ENCODE data around the gene IVNS1ABP.
A peak's percentile ranks its signal among the peaks of the same experiment; 100 is the strongest.
"Not testable (repeated sequence)": the region's sequence is repeated elsewhere in the genome, so short reads cannot be mapped to it uniquely, and the experiment has no call there.

Gene IVNS1ABP
- 273 to 362 reads per million in 2 donors for total RNA-seq

DNA sequence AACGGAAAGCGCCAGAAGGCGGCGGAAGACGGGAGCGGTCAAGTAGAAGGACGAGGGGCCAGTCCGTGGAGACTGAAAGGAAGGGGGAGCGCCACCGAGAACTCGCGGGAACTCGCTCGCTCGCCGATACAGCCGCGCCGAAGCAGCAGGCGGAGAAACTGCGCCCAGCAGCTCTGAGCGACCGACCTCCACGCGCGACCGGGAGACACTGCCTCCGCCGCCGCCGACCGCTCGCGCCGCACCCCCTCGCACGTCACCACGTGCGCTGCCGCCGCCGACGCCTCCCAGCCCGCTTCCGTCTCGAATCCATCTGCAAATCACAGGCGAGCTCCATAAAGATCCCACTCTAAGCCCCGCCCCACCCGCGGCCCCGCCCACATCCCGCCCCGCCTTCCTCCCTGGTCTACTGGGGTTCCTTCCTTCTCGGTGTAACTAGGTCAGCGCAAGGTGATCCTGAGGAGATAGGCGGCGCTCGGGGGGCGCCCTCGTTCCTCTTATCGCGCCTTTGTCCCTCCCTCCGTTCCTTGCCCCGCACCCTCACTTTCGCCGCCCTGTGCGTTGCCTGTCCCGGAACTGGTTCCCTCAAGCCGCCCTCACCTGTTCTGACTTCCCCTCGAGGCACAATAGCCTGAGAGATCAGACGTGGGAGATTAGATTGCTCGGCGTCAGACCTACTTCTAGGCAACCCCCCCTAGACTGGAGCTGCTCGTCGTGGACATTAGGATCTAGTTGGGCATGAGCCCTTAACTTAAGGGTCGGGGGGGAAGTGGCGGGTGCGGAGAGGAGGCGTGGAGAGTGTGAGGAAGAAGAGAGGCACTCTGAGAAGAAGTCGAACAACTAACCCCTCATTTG, at the start of gene IVNS1ABP:
Gene IVNS1ABP, minus strand, starts transcription at position 210 of the 852 bp plus-strand sequence. CDS start 7,750 bp downstream, outside the sequence.
- peak; percentile 96 for DNase-seq

GRCh38 chr1:185365951-185366350, 48.9 kb upstream of the IVNS1ABP start:
- DNase-seq = no peak

GRCh38 chr1:185364528-185364927, 47.5 kb upstream of the IVNS1ABP start:
- DNase-seq = not testable (repeated sequence)

DNA sequence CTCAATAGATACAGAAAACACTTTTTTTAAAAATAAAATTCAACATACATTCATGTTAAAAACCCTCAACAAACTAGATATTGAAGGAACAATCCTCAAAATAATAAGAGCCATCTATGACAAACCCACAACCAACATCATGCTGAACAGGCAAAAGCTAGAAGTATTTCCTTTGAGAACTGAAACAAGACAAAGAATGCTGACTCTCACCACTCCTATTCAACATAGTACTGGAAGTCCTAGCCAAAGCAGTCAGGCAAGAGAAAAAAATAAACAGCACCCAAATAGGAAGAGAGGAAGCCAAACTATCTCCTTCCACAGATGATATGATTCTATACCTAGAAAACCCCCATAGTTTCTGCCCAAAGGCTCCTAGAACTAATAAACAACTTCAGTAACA, 46.2 kb upstream of the IVNS1ABP start:
- no peak for DNase-seq

- no peak for DNase-seq
Observed at GRCh38 chr1:185360714-185361113, 43.7 kb upstream of the IVNS1ABP start.

DNA sequence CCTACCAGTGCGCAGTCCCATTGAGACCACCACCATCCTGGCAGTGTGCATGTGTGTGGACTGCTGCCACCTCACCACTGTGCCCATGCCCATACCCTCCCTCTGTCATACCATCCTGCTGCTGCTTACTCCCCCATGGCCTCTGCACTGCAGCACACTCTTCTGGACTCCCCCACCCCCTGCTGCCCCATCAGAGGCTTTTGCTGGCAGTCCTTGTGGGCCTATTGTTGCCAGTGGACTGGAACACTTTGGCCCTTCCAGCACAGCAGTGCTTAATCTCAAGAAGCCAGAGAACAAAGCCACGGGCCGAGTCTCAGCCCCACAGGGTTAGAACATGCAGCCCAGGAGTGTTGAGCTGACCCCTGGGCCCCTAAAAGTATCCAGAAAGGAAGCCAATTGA, 41.9 kb upstream of the IVNS1ABP start:
- DNase-seq = no peak

DNA sequence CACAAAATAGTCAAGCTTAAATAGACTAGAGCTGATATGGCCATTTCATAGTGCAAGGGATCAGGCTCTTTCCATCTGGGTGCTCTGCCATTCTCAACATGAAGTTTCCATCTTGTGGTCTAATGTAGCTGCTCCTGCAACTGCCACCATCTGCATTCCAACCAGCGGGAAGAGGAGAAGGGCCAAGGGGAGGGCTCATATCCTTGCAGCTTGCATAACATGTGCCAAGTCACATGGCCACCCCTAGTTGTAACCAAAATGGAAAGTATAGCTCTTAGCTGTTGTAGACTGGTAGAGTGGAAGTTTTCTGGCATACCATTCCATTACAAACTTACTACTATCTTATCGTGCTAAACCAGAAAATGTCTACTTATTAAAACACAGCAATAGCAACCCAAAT, 38.9 kb upstream of the IVNS1ABP start:
- no peak for DNase-seq

DNA sequence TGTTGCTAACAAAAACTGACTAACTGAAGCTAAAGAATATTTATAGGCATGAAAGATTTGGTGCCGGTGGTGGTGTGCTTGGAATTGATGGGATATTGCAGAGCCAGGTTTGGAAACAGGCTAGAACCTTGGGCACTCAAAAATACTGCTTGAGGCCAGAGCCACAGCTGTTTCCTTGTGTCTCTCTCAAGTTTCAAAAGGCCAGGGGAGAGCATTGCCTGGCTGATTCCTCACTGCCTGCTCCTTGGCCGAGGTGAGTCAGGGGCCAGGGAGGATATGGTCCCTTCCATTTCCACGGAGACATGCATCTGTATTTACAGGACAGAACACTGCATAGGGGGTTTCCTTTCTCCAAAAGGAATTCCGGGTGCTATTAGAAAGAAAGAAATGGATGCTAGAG, 36.1 kb upstream of the IVNS1ABP start:
- no peak for DNase-seq

GRCh38 chr1:185351734-185352466, 34.9 kb upstream of the IVNS1ABP start:
- DNase-seq = no peak

- no peak for DNase-seq
Observed at GRCh38 chr1:185350027-185350442, 33.0 kb upstream of the IVNS1ABP start.

- no peak for DNase-seq
Observed at GRCh38 chr1:185349556-185349955, 32.5 kb upstream of the IVNS1ABP start.

DNA sequence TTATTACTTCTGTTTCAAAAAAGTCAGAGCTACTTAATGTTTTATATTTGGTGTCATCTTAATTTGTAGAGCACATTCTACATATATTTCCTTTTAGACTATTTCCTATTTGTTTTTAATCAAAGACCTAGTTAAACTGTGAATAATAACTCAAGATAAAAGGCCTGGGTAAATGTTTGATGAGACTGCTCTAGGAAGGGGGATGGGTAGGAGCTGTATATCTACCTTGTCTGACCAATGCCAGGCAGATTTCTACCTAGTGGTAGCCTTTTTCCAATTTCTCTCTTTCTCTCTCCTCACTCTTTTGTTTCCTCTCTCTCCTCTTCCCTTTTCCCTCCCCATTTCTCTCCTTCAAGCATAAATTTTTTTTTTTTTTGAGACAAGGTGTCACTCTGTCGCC, 31.9 kb upstream of the IVNS1ABP start:
- no peak for DNase-seq

DNA sequence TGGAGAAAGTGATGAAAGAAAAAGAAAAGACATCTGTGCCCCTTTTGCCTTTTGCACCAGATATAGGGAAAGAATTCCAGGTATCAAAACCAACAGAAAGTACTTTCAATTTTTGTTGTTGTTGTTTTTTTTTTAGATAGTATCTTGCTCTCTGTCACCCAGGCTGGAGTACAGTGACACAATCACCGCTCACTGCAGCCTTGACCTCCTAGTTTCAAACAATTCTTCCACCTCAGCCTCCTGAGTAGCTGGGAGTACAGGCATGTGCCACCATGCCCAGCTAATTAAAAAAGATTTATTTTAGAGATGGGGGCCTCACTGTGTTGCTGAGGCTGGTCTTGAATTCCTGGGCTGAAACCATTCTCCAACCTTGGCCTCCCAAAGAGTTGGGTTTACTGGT, 31.3 kb upstream of the IVNS1ABP start:
- DNase-seq = no peak

DNA sequence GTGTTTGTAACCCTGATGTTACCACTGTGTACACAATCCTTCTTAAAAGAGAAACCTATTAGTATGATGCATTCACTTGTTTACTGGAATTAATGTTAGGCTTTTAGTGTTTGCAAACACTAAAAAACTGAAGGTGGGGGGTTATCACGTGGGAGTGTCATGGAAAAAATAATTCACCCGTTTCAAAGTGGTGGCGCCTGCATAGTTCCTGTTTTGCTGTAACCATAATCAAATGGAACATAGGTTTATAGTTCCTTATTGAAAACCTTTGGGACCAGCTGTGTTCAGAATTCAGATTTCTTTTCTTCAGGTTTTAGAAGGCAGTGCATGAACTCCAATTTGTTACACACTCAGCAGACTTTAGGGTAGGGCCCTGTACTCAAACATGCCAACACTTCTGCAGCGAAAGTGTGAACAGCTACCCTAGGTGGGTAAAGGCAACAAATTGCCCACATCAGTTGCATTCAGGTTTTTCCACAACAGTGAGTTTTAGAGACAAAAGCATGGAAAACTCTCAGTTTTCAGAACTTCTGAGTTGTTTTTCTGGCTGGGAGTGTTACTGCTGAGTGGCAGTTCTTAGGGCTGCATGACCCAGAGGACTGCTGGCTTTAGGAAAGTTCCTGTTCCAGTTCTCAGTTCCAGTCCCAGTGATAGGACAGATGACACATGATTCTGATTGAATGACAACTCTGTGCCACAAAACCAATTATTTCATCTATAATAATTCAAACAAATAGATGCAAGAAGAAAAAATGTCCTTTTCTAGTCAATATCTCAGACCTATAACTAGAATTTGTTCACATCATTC, 29.1 kb upstream of the IVNS1ABP start:
- DNase-seq = no peak

- no peak for DNase-seq
Observed at GRCh38 chr1:185343306-185343705, 26.3 kb upstream of the IVNS1ABP start.

DNA sequence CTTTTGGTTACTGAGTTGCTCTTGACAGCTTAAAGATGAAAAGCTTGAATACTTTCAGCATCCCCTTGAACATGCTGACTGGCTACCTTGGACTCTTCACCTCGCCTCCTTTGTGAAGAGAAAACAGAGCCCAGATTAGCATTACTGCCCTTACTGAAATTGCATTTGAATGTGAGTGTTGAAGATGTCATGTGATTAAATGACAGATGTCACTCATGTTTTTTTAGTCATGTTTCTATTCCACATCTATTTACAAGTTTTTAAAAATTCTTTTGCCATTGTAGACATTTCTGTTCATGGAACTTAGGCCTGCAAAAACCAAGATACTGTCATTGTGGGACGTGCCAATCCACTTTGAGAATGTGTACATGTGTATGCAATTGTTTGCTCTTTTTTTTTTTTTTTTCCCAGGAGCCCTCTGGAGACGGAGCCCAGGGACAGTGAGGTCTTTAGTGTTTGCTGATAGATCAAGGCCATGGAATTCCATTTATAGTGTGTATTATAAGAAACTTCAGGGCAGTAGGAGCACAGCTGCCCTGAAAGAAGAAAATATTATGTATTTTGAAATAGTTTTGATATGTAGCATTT, 25.7 kb upstream of the IVNS1ABP start:
- no peak for DNase-seq

DNA sequence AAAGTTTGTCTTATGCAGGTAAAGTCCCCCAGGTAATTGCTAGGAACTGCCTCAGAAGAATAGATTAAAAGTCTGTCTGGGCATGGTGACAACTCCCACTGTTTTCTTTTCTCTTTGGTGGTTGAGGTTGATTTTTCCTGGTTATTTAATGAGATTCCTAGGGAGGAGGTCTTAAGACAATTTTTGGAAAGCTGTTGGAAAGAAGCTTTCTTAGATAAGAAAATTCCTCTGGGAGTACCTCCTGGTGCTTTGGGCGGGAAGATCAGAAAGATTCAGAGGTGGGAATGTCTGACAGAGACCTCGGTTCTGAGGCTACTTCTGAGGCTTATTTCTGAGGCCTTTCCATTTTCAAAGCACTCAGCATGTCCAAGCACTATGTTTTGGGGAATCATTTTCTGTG, 25.0 kb upstream of the IVNS1ABP start:
- no peak for DNase-seq

- DNase-seq = no peak
Observed at GRCh38 chr1:185341196-185341781, 24.2 kb upstream of the IVNS1ABP start.

DNA sequence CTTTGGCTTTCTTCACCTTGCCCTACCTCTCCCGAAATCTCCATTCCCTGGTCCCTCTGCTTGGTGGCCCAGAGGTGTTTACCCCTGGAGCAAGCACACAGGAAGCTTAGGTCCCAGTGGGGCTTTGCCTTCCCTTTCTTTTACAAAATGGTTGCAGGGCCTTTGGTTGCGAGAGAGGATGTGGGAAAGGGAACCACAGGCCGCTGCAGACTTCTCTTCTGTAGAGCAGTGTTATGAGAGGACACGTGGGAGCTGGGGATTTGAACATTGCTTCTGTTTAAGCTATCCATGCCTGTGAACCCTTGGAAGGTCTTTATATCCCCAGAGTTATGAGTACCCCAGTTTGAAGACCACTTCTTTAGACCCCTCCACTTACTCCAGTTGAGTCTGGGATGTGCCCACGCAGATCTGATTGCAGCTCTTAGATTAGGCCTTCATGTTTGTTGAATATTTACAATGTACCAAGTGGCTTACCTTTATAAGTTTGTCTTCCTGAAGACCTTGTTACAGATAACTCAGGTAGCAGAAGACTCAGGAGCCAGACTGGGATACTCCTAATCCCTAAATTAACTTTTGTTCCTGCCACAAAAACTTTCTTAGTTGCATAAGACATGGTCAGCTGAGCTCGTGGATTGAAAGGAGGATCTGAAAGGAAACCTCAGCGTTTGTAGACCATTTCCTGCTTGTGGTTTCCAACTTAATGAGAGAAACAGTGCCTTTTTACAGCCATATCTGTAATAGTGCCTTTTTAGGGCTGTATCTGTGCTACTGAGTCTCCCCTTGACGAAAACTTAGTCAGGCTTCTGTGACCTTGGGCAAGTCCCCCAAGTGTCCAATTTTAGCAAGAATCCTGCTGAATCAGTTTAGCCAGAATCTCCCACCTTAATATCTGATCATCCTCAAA, 21.9 kb upstream of the IVNS1ABP start:
- no peak for DNase-seq

GRCh38 chr1:185337246-185337645, 20.2 kb upstream of the IVNS1ABP start:
- DNase-seq = no peak

DNA sequence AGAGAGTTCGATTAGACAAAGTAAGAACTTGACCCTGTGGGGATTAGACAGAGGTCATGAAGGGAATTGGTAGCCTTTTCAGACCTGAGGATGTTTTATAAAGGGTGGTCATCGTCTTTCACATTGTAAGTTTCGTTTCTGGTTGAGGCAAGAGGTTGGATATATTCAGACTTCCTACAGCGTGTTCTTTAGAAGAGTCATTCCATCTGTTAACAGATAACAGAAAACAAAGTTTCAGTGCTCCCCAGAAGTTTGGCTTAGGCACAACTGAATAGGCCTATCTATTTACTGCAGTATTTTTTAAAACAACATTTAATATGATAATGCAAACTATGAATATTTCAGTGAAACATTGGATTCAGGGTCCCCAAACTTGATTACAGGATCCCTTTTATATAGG, 17.1 kb upstream of the IVNS1ABP start:
- no peak for DNase-seq
